Epithelial cell of esophagus (primary cell): Measurements from ENCODE around the gene STK11IP.

Source experiments
- DNase-seq: peaks from one replicate; pipeline ENCODE4 v3.0.0; 2010; ENCODE audit warnings: low read depth
- H3K4me3 ChIP-seq: 2 replicates; pipeline ENCODE4 v1.5.1; 2011; ENCODE audit warnings: mild to moderate bottlenecking, low read length, control low read depth
- TF ChIP-seq, protein P1 (sequence below): IDR thresholded peaks from 2 replicates; pipeline ENCODE4 v1.5.1; 2011; ENCODE audit warnings: low read depth, mild to moderate bottlenecking, low read length, control low read depth, inconsistent platforms; ENCODE audit not compliant: insufficient read depth; ENCODE audit errors: missing control alignments

STK11IP gene

DNA sequence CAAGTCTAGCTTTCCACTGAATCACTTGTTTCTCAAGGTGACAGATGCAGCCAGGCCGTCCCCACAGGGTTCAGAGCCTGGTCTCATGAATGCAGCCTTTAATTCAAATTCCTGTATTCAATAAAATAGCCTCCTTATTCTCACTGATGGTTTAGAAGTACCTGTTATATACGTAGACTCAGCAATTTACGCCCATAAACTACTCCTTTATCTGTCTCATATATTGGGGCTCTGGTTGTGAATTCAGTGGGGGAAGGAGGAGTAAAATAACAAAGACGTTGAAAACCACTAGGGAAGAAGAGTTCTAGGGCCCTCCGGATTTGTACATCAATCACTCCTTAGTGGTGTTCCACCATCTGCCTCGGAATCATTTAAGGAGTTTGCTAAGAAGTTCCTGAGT lies 28.0 kb upstream of the STK11IP start:
- TF ChIP-seq, protein P1, sequence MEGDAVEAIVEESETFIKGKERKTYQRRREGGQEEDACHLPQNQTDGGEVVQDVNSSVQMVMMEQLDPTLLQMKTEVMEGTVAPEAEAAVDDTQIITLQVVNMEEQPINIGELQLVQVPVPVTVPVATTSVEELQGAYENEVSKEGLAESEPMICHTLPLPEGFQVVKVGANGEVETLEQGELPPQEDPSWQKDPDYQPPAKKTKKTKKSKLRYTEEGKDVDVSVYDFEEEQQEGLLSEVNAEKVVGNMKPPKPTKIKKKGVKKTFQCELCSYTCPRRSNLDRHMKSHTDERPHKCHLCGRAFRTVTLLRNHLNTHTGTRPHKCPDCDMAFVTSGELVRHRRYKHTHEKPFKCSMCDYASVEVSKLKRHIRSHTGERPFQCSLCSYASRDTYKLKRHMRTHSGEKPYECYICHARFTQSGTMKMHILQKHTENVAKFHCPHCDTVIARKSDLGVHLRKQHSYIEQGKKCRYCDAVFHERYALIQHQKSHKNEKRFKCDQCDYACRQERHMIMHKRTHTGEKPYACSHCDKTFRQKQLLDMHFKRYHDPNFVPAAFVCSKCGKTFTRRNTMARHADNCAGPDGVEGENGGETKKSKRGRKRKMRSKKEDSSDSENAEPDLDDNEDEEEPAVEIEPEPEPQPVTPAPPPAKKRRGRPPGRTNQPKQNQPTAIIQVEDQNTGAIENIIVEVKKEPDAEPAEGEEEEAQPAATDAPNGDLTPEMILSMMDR: no peak
- DNase-seq: no peak
- H3K4me3 ChIP-seq: peak overlapping the region; percentile 50

DNA sequence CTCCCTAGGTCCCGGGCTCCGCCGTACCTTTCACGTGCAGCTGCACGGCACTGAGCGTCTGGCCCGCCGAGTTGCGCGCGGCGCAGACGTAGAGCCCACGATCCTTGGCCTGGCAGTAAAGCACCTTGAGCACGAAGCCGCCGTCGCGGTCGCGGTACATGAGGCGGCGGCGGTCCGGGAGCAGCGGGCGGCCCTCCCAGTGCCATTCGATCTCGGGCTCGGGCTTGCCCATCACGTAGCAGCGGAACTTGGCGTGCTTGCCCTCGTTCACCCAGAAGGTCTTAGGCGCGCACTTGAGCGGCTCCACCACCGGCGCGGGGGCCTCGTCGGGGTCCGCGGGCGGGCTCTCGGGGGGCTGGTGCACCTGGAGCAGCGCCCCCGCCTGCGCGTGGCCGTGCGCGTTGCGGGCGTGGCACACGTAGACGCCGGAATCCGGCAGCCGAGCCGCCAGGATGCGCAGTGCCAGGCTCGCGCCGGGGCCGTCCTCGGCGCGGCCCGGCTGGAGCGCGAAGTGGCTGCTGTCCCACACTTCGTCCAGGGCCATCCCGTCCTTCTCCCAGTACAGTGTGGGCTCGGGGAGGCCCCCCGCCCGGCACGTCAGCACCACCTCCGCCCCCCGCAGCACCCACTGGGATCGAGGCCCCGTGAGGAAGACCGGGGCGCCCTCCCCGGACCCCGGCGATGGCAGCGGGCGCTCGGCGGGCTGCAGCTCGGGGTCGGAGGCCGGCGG lies 27.3 kb upstream of the STK11IP start:
- TF ChIP-seq, protein P1: no peak
- peak overlapping the region; percentile 50 for H3K4me3 ChIP-seq

DNA sequence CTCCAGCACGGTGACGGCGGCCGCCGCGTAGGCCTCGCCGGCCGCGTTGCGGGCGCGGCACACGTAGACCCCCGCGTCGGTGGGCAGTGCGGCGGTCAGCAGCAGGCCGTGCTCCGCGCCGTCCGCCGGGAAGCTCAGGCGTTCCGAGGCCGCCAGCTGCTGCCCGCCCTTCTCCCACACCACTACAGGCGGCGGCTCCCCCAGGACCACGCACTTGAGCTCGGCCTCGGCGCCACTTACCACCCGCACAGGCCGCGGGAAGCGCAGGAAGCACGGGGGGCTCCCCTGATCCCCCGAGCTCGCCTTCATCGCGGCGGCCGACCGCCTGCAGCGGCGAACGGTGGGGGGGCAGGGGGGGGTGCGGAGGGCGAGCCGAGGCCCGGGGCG lies 26.7 kb upstream of the STK11IP start:
- no peak for DNase-seq
- TF ChIP-seq, protein P1: no peak
- peak overlapping the region; percentile 50 for H3K4me3 ChIP-seq

More for the DNA sequence above, 27.3 kb upstream of the STK11IP start:
- DNase-seq: peak; percentile 40

DNA sequence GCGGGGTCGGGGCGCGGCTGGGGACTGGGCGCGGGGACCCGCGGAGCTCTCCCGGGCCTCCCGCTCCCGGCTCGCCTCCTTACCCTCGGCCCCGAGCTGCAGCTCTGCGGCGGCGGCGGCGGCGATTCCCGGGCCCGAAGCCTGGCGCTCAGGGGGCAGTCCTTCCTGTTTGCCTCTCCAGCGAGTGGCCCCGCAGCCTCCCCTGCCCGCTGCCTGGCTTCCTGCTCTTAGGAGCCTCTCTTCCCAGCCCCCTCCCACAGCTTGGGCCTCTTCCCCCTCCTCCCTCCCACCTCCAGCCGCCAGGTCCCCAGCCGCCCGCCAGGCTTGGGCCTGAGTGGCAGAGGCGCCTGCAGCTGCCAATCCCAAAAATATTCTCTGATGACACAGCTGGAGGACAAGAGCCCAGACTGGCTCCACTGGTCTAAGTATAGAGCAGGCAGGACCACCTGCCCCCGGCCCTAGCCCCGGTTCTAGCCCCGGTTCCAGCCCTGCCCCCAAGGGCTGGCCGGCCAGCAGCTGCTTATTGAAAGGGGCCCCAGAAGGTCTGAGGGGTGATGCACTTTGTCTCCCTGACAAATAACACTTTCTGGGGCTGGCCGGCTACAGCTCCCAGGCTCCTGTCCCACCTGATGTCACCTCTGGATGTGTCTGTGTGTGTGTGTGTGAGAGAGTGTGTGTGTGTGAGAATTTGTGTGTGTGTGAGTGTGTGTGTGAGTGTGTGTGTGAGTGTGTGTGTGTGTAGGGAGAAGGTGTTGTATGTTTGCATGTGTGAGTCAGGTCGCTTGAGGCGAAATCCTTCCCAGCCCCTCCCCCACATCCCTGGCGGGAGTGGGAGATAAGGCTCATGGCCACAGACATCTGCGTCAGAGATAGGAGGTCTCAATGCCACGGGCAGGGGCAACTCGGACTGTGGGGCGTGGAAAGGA lies 26.1 kb upstream of the STK11IP start, which contains the start of gene OBSL1:
Gene OBSL1 (minus strand): TSS at position 229 of the 926 bp plus-strand sequence. CDS start 307 bp downstream, outside the sequence.
- DNase-seq: peak; percentile 80
- H3K4me3 ChIP-seq: peak within 1 kb of the TSS; percentile 50

DNA sequence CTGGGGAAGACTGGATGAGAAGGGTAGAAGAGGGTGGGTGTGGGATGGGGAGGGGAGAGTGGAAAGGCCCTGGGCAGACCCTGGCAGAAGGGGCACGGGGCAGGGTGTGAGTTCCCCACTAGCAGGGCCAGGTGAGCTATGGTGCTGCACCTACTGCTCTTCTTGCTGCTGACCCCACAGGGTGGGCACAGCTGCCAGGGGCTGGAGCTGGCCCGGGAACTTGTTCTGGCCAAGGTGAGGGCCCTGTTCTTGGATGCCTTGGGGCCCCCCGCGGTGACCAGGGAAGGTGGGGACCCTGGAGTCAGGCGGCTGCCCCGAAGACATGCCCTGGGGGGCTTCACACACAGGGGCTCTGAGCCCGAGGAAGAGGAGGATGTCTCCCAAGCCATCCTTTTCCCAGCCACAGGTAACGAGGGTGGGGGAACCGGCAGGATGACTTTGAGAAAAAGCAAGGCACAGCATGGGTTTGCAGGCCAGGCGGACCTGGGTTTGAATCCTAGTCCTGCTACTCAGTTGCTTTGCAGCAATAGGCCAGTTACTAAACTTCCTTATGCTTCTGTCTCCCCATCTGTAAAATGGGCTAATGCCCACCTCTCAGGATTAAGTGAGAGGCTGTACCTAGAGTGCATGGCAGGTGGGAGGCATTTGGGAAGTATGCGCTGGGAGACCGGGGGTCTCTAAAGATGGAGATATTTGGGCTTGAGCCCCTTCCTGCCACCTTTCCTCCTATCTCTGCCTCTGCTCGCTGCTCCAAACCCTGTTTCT lies 25.2 kb upstream of the STK11IP start, which contains the start of gene INHA:
Gene INHA (plus strand): TSS at position 74 of the 765 bp plus-strand sequence. CDS start 65 bp downstream, at position 139.
- H3K4me3 ChIP-seq: peak within 1 kb of the TSS; percentile 50
- TF ChIP-seq, protein P1: no peak
- DNase-seq: no peak

More for the DNA sequence above, 26.1 kb upstream of the STK11IP start, which contains the start of gene OBSL1:
- TF ChIP-seq, protein P1: no peak

DNA sequence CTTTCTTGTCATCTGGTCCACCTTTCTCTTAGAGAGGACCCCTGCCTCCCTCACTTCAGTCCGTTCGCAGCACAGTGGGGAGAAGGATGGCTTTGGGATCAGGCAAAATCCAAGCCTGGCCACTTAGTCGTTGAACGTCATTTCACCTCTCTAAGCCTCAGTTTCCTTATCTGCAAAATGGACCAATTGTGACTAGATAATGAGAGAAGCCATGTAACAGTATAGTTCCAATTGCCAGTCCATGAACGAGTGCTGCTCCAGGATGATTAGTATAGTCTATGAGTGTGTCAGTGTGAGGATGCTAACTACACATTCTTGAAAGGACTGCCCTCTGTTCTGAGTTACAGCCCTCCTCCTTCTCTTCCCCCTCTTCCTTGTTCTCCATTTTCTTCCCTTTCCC lies 24.5 kb upstream of the STK11IP start:
- H3K4me3 ChIP-seq: no peak overlapping the region
- DNase-seq: no peak
- TF ChIP-seq, protein P1: no peak
